ENCODE data around the gene CYBC1. TPM values are rescaled to one million over a fixed set of nuclear protein-coding genes. Genes with fewer than 3 reads are reported as not detected.

CYBC1 gene
- total and polyA plus RNA-seq, 8 donors, result 35.9 to 196 (median 44.3) TPM

GRCh38 chr17:82437325-82437668 is 13.3 kb downstream of the CYBC1 start:
- peak overlapping the region in 1 of 4 donors; percentile 3 for H3K4me3 ChIP-seq
- DNase-seq, result no peak
- WGBS, 5 donors, result 90 to 92% (median 91%) methylated on average over 18 of the region's 18 CpGs; no CpG with 5 or more reads in 1 of the 5 donors

GRCh38 chr17:82436601-82437324 is 13.8 kb downstream of the CYBC1 start:
- Histone ChIP-seq H3K27ac (no peak overlapping the region), H3K9me3 (no peaks in the 10 kb centered on the region), H3K4me3 (peak overlapping the region in 1 of 4 donors; percentile 3), H3K36me3 (peaks cover 4 to 69% (median 58%) of the 10 kb centered on the region in 4 donors), H3K4me1 (peaks cover 0 to 21% (median 9%) of the 10 kb centered on the region in 4 donors), H3K27me3 (no peaks in the 10 kb centered on the region)
- DNase-seq, result peak in 1 of 2 donors; percentile 53
- 68 to 81% (median 77%) methylated on average over 28 to 36 of the region's 36 CpGs for WGBS, 5 donors
- intact Hi-C loops (cut with DNase I; ENCODE audit: low total_unique reads), result no loop called here
- TF ChIP-seq, protein P1, sequence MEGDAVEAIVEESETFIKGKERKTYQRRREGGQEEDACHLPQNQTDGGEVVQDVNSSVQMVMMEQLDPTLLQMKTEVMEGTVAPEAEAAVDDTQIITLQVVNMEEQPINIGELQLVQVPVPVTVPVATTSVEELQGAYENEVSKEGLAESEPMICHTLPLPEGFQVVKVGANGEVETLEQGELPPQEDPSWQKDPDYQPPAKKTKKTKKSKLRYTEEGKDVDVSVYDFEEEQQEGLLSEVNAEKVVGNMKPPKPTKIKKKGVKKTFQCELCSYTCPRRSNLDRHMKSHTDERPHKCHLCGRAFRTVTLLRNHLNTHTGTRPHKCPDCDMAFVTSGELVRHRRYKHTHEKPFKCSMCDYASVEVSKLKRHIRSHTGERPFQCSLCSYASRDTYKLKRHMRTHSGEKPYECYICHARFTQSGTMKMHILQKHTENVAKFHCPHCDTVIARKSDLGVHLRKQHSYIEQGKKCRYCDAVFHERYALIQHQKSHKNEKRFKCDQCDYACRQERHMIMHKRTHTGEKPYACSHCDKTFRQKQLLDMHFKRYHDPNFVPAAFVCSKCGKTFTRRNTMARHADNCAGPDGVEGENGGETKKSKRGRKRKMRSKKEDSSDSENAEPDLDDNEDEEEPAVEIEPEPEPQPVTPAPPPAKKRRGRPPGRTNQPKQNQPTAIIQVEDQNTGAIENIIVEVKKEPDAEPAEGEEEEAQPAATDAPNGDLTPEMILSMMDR (IDR thresholded peaks at IDR 0.05), result no peak
- TF ChIP-seq EP300 (IDR thresholded peaks at IDR 0.05) (no peak), POLR2A (IDR thresholded peaks at IDR 0.05) (no peak), POLR2AphosphoS5 (IDR thresholded peaks at IDR 0.05) (no peak)

More at GRCh38 chr17:82437325-82437668, 13.3 kb downstream of the CYBC1 start:
- intact Hi-C loops (cut with DNase I; ENCODE audit: low total_unique reads), result no loop called here
- H3K9me3 ChIP-seq, result no peaks in the 10 kb centered on the region
- TF ChIP-seq POLR2AphosphoS5 (IDR thresholded peaks at IDR 0.05) (no peak), POLR2A (IDR thresholded peaks at IDR 0.05) (no peak), EP300 (IDR thresholded peaks at IDR 0.05) (no peak)
- TF ChIP-seq, protein P1 (IDR thresholded peaks at IDR 0.05), result no peak
- H3K27me3 ChIP-seq, result no peaks in the 10 kb centered on the region
- no peak overlapping the region for H3K27ac ChIP-seq
- H3K4me1 ChIP-seq, result peaks cover 0 to 21% (median 9%) of the 10 kb centered on the region in 4 donors
- peaks cover 4 to 69% (median 61%) of the 10 kb centered on the region in 4 donors for H3K36me3 ChIP-seq

DNA sequence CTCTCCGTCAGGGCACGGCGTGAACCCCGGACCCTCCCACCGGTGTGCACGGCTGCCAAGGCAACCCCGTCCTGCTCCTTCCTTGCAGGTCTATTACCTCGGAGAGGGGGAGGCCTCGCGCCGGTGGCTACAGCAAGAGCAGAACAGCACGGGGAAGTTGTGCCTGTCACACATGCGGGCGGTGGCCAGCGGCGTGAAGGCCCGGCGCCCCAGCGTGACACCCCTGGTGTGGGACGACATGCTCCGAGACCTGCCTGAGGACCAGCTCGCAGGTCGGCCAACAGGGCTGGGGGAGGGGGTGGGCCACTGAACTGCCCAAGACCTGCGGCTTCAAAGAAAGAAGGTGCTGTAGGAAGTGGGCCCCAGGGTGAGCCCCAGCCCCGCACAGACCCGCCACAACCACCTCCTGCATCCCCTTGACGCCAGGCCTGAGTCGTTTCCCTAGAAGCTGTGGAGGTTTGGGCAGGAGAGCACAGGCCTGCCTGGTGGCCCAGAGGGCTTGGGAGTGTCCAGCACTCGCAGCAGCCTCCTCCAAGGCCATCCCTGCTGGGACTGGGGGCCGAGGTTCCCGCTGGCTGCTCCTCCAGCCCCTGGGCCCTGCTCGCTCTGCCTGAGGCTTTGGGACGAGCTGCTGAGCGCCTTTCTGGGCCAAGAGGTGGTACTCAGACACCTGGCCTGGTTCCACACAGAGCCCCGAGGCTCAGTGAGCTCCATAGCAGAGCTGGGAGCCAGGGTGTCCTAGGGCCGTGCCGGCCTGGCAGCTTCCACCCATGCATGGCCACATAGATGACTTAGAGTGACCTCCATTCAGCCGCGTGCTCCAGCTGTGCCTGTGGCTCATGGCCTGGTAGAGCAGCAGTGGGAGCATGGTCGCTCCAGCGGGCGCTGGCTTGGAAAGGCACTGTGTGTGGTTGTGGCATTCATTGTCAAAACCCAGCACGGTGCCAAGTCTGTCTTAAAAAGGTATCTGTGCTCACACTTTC is 14.7 kb downstream of the CYBC1 start:
- TF ChIP-seq POLR2A (IDR thresholded peaks at IDR 0.05) (no peak), EP300 (IDR thresholded peaks at IDR 0.05) (no peak), POLR2AphosphoS5 (IDR thresholded peaks at IDR 0.05) (no peak)
- TF ChIP-seq, protein P1 (IDR thresholded peaks at IDR 0.05), result no peak
- Histone ChIP-seq H3K4me3 (no peak overlapping the region), H3K9me3 (no peaks in the 10 kb centered on the region), H3K36me3 (peaks cover 4 to 74% (median 54%) of the 10 kb centered on the region in 4 donors), H3K27ac (no peak overlapping the region), H3K4me1 (peaks cover 0 to 13% (median 6%) of the 10 kb centered on the region in 4 donors), H3K27me3 (no peaks in the 10 kb centered on the region)
- intact Hi-C loops (cut with DNase I; ENCODE audit: low total_unique reads), result no loop called here
- DNase-seq, result no peak
- WGBS, 5 donors, result 87 to 93% (median 89%) methylated on average over 37 to 43 of the region's 43 CpGs

DNA sequence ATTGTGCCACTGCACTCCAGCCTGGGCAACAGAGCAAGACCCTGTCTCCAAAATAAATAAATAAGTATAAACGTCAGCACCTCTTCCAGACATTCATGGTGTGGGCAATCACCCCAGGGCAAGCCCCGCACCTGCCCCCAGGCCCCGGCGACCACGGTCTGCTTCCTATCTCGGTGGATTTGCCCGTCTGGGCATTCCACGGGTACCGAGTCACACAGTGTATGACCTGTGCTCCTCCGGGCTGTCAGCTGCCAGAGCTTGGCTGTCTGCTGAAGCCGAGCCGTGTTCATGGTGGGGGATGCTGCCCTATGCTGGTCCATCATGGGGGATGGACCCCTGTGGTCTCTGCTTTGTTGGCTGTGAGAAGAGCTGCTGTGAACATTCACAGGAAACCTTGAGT is 15.4 kb downstream of the CYBC1 start:
- intact Hi-C loops (cut with DNase I; ENCODE audit: low total_unique reads), result no loop called here
- TF ChIP-seq, protein P1 (IDR thresholded peaks at IDR 0.05), result no peak
- no peak for TF ChIP-seq EP300 (IDR thresholded peaks at IDR 0.05)
- no peak for TF ChIP-seq POLR2A (IDR thresholded peaks at IDR 0.05)
- TF ChIP-seq POLR2AphosphoS5 (IDR thresholded peaks at IDR 0.05), result no peak
- Histone ChIP-seq H3K27me3 (no peaks in the 10 kb centered on the region), H3K4me3 (no peak overlapping the region), H3K27ac (no peak overlapping the region), H3K36me3 (peaks cover 4 to 72% (median 51%) of the 10 kb centered on the region in 4 donors), H3K9me3 (no peaks in the 10 kb centered on the region), H3K4me1 (peaks cover 0 to 9% (median 2%) of the 10 kb centered on the region in 4 donors)
- DNase-seq, result no peak
- 82 to 93% (median 88%) methylated on average over 11 to 12 of the region's 12 CpGs for WGBS, 5 donors
